ENCODE data around the gene RASGRP1. TPM values are rescaled to one million over a fixed set of nuclear protein-coding genes. Genes with fewer than 3 reads are reported as not detected.
A peak's percentile ranks its signal among the peaks of the same experiment; 100 is the strongest.

Gene RASGRP1
- total RNA-seq, 2 experiments from 2014 or later, result 105 to 106 TPM

- no peak overlapping the region for H3K4me3 Mint-ChIP-seq
- CTCF ChIA-PET, result interaction anchor here (0.7 to 7.3 kb wide), 8 partner anchors 18 to 194 kb away, joined by 3 to 46 read pairs (median 3); no protein-coding TSS in a partner anchor
- no peak for TF ChIP-seq CTCF (IDR thresholded peaks at IDR 0.05)
- peaks cover 24% of the 10 kb centered on the region for H3K4me1 Mint-ChIP-seq (ENCODE audit: low read depth)
- DNase-seq (no peak), ATAC-seq (no peak)
- POLR2A ChIA-PET, result interaction anchor here (0.6 to 1.5 kb wide), 5 partner anchors 10 to 187 kb away, joined by 3 to 4 read pairs (median 3); no protein-coding TSS in a partner anchor
- peaks cover 86% of the 10 kb centered on the region for H3K36me3 Mint-ChIP-seq (ENCODE audit: low read depth)
- H3K27me3 Mint-ChIP-seq, result no peaks in the 10 kb centered on the region
- peaks cover 6% of the 10 kb centered on the region for H3K9me3 Mint-ChIP-seq
- intact Hi-C loops (cut with micrococcal nuclease), result no loop called here
- peak overlapping the region; percentile 28 for H3K27ac Mint-ChIP-seq
Measured at GRCh38 chr15:38503496-38503895, 61.1 kb downstream of the RASGRP1 start.

GRCh38 chr15:38499651-38500050 lies 65.0 kb downstream of the RASGRP1 start:
- CTCF ChIA-PET, result interaction anchor here (0.6 to 4.9 kb wide), 5 partner anchors 8 to 200 kb away, joined by 3 to 38 read pairs (median 6); no protein-coding TSS in a partner anchor
- Mint-ChIP-seq H3K4me3 (no peak overlapping the region), H3K9me3 (peaks cover 6% of the 10 kb centered on the region), H3K4me1 (ENCODE audit: low read depth) (peaks cover 20% of the 10 kb centered on the region), H3K27ac (peak overlapping the region; percentile 73), H3K27me3 (no peaks in the 10 kb centered on the region), H3K36me3 (ENCODE audit: low read depth) (peaks cover 78% of the 10 kb centered on the region)
- DNase-seq (no peak), ATAC-seq (no peak)
- intact Hi-C loops (cut with micrococcal nuclease), result no loop called here
- no peak for TF ChIP-seq CTCF (IDR thresholded peaks at IDR 0.05)
- POLR2A ChIA-PET, result interaction anchor here (1.4 to 3.2 kb wide), 6 partner anchors 8 to 198 kb away, joined by 3 to 12 read pairs (median 8); partner anchors contain the start of gene RASGRP1

- DNase-seq, result no peak
- no peak for TF ChIP-seq CTCF (IDR thresholded peaks at IDR 0.05)
- no peaks in the 10 kb centered on the region for H3K27me3 Mint-ChIP-seq
- ChIA-PET CTCF (interaction anchor here (1.0 to 4.9 kb wide), 7 partner anchors 9 to 204 kb away, joined by 3 to 38 read pairs (median 6); no protein-coding TSS in a partner anchor), POLR2A (interaction anchor here (1.3 kb wide), 1 partner anchor 10 kb away, joined by 8 read pairs; no protein-coding TSS in a partner anchor)
- peaks cover 30% of the 10 kb centered on the region for H3K4me1 Mint-ChIP-seq (ENCODE audit: low read depth)
- intact Hi-C loops (cut with micrococcal nuclease), result no loop called here
- H3K36me3 Mint-ChIP-seq (ENCODE audit: low read depth), result peaks cover 72% of the 10 kb centered on the region
- ATAC-seq, result no peak
- peaks cover 7% of the 10 kb centered on the region for H3K9me3 Mint-ChIP-seq
- H3K27ac Mint-ChIP-seq, result peak overlapping the region; percentile 84
- H3K4me3 Mint-ChIP-seq, result no peak overlapping the region
Measured at GRCh38 chr15:38496151-38496550, 68.5 kb downstream of the RASGRP1 start.

- ChIA-PET POLR2A (interaction anchor here (1.0 to 1.5 kb wide), 3 partner anchors 74 to 209 kb away, joined by 3 read pairs; no protein-coding TSS in a partner anchor), CTCF (interaction anchor here (1.1 to 6.1 kb wide), 5 partner anchors 12 to 200 kb away, joined by 3 to 44 read pairs (median 4); partner anchors contain the start of gene RASGRP1)
- Mint-ChIP-seq H3K9me3 (peaks cover 2% of the 10 kb centered on the region), H3K36me3 (ENCODE audit: low read depth) (peaks cover 70% of the 10 kb centered on the region), H3K27me3 (no peaks in the 10 kb centered on the region), H3K27ac (peak overlapping the region; percentile 78), H3K4me1 (ENCODE audit: low read depth) (peaks cover 56% of the 10 kb centered on the region), H3K4me3 (no peak overlapping the region)
- ATAC-seq, result no peak
- DNase-seq, result no peak
- TF ChIP-seq CTCF (IDR thresholded peaks at IDR 0.05), result no peak
- intact Hi-C loops (cut with micrococcal nuclease), result no loop called here
Measured at GRCh38 chr15:38490242-38490922, 74.2 kb downstream of the RASGRP1 start.
